ENCODE results near the gene SERPINC1.

- TF ChIP-seq CTCF (conservative IDR thresholded peaks at IDR 0.05) (no peak), ZFX (IDR thresholded peaks at IDR 0.05) (no peak)
These were observed 53.6 kb downstream of the SERPINC1 start for GRCh38 chr1:173863224-173864161.

Data from C4-2B (cell line).